ENCODE measurements around the gene MBD4.
"Not testable (repeated sequence)": the region's sequence is repeated elsewhere in the genome, so short reads cannot be mapped to it uniquely, and the experiment has no call there.

The MBD4 gene

GRCh38 chr3:129403450-129403849 is 36.3 kb downstream of the MBD4 start:
- no peak for DNase-seq

GRCh38 chr3:129402616-129403015 is 37.1 kb downstream of the MBD4 start:
- DNase-seq = no peak

GRCh38 chr3:129402210-129402609 is 37.5 kb downstream of the MBD4 start:
- DNase-seq = no peak

- DNase-seq = no peak
Observed at GRCh38 chr3:129399895-129400357, 39.8 kb downstream of the MBD4 start.

DNA sequence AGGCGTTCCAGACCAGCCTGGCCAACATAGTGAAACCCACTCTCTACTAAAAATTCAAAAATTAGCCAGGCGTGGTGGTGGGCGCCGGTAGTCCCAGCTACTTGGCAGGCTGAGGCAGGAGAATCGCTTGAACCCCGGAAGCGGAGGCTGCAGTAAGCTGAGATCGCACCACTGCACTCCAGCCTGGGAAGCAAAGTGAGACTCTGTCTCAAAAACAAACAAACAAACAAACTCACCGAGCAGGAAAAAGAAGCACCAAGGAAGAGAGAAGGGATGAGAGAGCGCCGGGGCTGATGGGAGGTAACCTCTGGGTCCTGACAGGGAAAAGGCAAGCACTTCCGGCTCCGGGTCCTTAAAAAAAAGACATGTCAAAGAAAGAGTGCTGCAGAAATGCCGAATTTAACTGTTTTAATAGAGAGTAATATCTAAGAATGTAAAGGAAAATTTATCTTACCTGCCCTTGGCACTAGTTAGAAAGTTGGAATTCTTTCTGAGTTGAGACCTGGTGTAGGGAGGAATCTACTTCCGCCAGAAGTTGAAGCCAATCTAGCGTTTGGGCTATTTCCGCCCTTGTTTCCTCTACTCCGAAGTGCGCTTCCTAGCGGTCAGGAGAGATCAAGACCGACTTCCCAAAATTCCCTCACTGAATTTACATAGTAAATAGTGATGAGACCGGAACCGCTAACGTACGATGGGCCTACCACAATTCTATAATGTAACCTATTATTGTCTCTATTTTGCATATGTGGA is 40.4 kb downstream of the MBD4 start:
- peak; percentile 91 for DNase-seq

DNA sequence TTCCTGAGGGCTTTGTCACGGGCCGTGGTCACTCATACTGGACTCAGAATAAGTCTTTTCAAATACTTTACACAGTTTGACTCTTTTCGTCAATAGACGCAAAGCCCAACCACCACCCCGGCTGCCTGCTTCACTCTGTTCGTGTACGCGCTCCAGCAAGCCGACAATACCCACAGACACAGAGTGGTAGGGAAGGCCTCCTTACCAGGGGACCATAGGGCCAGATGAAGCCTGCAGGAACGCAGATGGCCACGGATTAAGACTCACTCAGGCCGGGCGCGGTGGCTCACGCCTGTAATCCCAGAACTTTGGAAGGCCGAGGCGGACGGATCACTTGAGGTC is 41.0 kb downstream of the MBD4 start:
- peak; percentile 25 for DNase-seq

- DNase-seq = not testable (repeated sequence)
Observed at GRCh38 chr3:129393760-129394564, 45.8 kb downstream of the MBD4 start.

DNA sequence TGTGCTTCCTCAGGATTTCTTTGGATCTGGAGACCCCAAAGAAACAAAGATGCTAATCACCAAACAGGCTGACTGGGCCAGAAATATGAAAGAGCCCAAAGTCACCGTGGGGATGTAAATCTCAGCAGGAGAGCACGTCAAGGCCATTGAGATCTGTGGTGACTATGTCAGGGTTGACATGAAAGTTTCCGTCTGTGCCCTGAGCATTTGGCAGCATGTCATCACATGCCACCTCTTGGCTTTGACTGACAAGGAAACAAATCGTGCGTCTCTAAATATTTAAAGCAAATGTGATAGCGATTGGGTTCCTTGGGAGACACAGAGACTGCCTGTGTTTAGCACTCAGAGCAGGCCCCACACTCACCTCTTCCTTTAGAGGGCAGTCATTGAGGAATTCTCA is 46.5 kb downstream of the MBD4 start:
- DNase-seq = no peak

DNA sequence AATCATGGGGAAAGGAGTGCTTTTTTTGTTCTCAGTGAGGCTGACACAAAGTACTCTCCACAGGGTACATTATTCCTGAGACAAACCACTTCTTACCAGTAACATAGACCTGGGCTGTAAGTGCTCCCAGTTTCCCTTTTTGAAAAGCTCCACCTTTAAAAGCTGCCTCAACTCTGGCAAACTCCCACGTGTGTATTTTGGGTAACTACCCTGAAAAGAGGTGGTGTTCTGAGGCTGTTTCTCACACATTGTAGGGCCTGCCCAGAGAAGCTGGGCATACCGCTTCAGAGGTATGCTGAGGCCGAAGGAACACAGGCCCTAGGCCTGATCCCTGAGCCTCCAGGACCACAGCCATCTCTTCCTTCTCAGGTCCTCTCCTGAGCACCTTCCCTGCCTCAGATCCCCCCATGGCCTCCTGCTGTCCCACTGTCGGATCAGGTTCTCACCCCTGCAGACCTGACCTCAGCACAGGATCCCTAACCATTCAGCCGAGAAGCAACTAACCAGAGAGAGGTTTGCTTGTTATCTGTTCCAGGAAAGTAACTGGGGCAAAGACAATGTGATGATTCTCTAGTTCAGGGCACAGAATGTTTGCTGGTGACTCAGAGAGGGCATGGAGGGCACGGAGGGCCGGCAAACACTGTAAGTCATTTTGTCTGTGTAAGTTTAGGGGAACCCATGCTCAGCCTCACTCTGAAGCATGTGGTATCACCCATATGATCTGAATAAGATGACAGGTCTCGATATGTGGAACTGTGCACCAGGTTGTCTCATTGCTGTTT is 47.5 kb downstream of the MBD4 start:
- DNase-seq = not testable (repeated sequence)

GRCh38 chr3:129391583-129391982 is 48.2 kb downstream of the MBD4 start:
- DNase-seq = not testable (repeated sequence)

- DNase-seq = no peak
Observed at GRCh38 chr3:129389572-129389937, 50.2 kb downstream of the MBD4 start.

DNA sequence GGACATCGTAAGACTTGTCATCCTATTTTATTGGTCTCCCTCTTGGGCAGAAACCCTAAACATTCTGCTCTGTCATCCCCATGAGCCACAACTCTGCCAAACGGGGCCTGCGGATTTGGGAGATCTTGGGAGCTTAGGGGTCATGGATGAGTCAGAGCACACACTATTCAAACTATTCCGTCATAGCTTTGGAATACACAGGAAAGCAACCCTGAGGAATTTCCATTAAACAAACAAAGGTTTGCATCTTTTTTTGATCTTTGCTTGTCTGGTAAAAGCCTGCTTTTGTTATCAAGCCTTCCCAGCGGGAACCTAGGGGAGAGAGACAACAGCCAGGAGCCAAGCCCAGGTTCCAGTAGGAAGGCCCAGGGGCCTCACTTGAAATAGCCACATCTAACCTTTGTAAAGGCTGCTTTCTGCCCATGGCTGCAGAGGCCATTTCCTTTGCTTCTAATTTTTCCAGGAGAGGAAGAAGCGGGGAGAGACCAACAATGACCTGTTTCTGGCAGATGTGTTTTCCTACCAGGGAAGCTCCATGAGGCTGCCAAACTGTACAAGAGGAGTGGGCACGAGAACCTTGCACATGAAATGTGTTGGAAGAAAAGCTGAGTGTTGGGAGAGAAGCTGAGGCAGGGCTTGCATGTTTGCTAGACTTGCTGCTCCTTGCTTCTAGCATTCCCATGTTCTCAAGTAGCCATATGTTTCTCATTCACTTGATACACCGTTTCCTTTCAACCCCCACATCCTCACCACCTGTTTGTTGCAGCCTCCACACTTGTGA is 50.8 kb downstream of the MBD4 start:
- DNase-seq = not testable (repeated sequence)

- no peak for DNase-seq
Observed at GRCh38 chr3:129387487-129387886, 52.3 kb downstream of the MBD4 start.

GRCh38 chr3:129386984-129387383 is 52.8 kb downstream of the MBD4 start:
- no peak for DNase-seq

DNA sequence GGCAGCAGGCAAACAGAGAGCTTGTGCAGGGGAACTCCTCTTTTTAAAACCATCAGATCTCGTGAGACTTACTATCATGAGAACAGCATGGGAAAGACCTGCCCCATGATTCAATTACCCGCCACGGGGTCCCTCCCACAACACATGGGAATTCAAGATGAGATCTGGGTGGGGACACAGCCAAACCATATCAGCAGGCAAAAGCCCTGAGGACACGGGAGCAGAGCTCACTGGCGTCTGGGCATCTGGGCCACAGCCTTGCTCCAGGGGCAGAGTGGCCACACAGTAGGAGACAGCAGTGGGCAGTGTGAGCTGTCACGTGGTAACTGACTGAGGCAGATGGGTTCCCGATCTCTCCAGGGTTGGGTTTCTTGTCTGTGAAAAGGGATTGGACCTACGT is 54.2 kb downstream of the MBD4 start:
- DNase-seq = not testable (repeated sequence)

GRCh38 chr3:129384594-129385323 is 55.0 kb downstream of the MBD4 start:
- DNase-seq = no peak

- DNase-seq = not testable (repeated sequence)
Observed at GRCh38 chr3:129384103-129384502, 55.6 kb downstream of the MBD4 start.

- peak; percentile 39 for DNase-seq
Observed at GRCh38 chr3:129383292-129383860, 56.4 kb downstream of the MBD4 start.

DNA sequence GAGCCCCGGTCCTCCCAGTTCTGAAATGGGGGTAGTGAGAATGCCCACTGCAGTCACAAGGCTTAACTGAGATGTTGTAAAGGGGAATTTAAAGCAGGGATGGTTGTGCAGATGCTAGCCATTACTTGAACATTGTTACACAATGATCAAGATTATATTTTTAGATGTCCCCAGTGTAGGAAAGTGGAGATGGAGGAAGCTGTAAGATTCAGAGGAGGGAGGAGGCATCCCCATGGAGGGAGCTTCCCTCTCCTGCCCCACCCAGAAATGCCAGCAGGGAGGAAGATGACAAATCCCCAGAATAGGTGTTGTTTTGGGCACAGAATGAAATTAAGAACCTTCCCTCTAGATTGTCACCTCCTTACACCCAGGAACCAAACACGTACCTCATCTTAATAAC is 57.4 kb downstream of the MBD4 start:
- no peak for DNase-seq
